SK-N-MC (cell line): Measurements from ENCODE around the gene PRELID3B.

Experiments
- EZH2 ChIP-seq: fragments of 200-600 bp; sonication (generic); IDR thresholded peaks from one replicate; pipeline ENCODE4 v1.6.1; 2017; ENCODE audit warnings: antibody characterized with exemption
- POLR2AphosphoS5 ChIP-seq: IDR thresholded peaks from 2 replicates; pipeline ENCODE4 v1.6.1; 2012; ENCODE audit warnings: mild to moderate bottlenecking, low read depth, low read length, borderline replicate concordance

- TF ChIP-seq EZH2 (no peak), POLR2AphosphoS5 (no peak)
These were observed 1.9 kb downstream of the PRELID3B start for GRCh38 chr20:59040667-59041066.
